ENCODE results near the gene DHRS13.

DHRS13 gene

GRCh38 chr17:28889996-28890395 is 12.9 kb downstream of the DHRS13 start:
- H3K9me3 ChIP-seq (ENCODE audit: insufficient read depth, low read depth, low read length): peaks cover 2% of the 10 kb centered on the region
- H2BK120ac ChIP-seq (ENCODE audit: insufficient read depth, low read length, poor library complexity): no peak overlapping the region
- H3K23ac ChIP-seq (ENCODE audit: low read length): no peak overlapping the region
- no peak overlapping the region for H2AFZ ChIP-seq (ENCODE audit: insufficient read depth, low read length, poor library complexity)
- H3K14ac ChIP-seq (ENCODE audit: low read length): no peak overlapping the region
- no peak overlapping the region for H3K27ac ChIP-seq (ENCODE audit: low read depth, low read length)
- no peaks in the 10 kb centered on the region for H3K4me1 ChIP-seq (ENCODE audit: control insufficient read depth in 1 of 2, insufficient read depth in 2 of 2, low read length in 2 of 2)
- H4K8ac ChIP-seq (ENCODE audit: low read depth, low read length): no peak overlapping the region
- H2BK5ac ChIP-seq (ENCODE audit: low read depth, low read length, poor library complexity): no peak overlapping the region
- H2BK12ac ChIP-seq (ENCODE audit: low read length): no peak overlapping the region
- H3K27me3 ChIP-seq (ENCODE audit: insufficient read depth, low read length): no peaks in the 10 kb centered on the region
- no peak overlapping the region for H3K4me3 ChIP-seq (ENCODE audit: low read depth, low read length)
- no peaks in the 10 kb centered on the region for H3K79me1 ChIP-seq (ENCODE audit: low read length)
- H4K12ac ChIP-seq (ENCODE audit: low read depth, low read length): no peak overlapping the region
- H4K91ac ChIP-seq (ENCODE audit: low read depth, low read length): no peak overlapping the region
- H3K79me2 ChIP-seq (ENCODE audit: control insufficient read depth, insufficient read depth, low read length, poor library complexity): no peaks in the 10 kb centered on the region
- H3K18ac ChIP-seq (ENCODE audit: low read length): no peak overlapping the region
- no peak overlapping the region for H3K4ac ChIP-seq (ENCODE audit: low read depth, low read length)
- peaks cover 7 to 15% of the 10 kb centered on the region in 2 experiments for H3K36me3 ChIP-seq (ENCODE audit: control insufficient read depth in 1 of 2, insufficient read depth in 2 of 2, low read length in 2 of 2)
- H3K4me2 ChIP-seq (ENCODE audit: low read length): no peak overlapping the region
- no peak overlapping the region for H3K9ac ChIP-seq (ENCODE audit: low read length)
- no peak overlapping the region for H2AK5ac ChIP-seq (ENCODE audit: low read length)
- DNase-seq: no peak
- no CpG with 5 or more reads among the region's 5 CpGs for WGBS (ENCODE audit: extremely low coverage, insufficient coverage, insufficient read length)

- Histone ChIP-seq H2BK120ac (ENCODE audit: insufficient read depth, low read length, poor library complexity) (no peak overlapping the region), H3K4me2 (ENCODE audit: low read length) (no peak overlapping the region), H3K18ac (ENCODE audit: low read length) (no peak overlapping the region), H4K8ac (ENCODE audit: low read depth, low read length) (no peak overlapping the region), H3K27ac (ENCODE audit: low read depth, low read length) (no peak overlapping the region), H3K9me3 (ENCODE audit: insufficient read depth, low read depth, low read length) (peaks cover 5% of the 10 kb centered on the region), H3K4me3 (ENCODE audit: low read depth, low read length) (no peak overlapping the region), H2AK5ac (ENCODE audit: low read length) (no peak overlapping the region), H3K14ac (ENCODE audit: low read length) (no peak overlapping the region), H4K91ac (ENCODE audit: low read depth, low read length) (no peak overlapping the region), H3K4ac (ENCODE audit: low read depth, low read length) (no peak overlapping the region), H3K4me1 (ENCODE audit: control insufficient read depth in 1 of 2, insufficient read depth in 2 of 2, low read length in 2 of 2) (no peaks in the 10 kb centered on the region), H2BK12ac (ENCODE audit: low read length) (no peak overlapping the region), H3K9ac (ENCODE audit: low read length) (no peak overlapping the region), H3K36me3 (ENCODE audit: control insufficient read depth in 1 of 2, insufficient read depth in 2 of 2, low read length in 2 of 2) (peaks cover 10 to 25% of the 10 kb centered on the region in 2 experiments), H4K12ac (ENCODE audit: low read depth, low read length) (no peak overlapping the region), H3K79me2 (ENCODE audit: control insufficient read depth, insufficient read depth, low read length, poor library complexity) (no peaks in the 10 kb centered on the region), H3K27me3 (ENCODE audit: insufficient read depth, low read length) (no peaks in the 10 kb centered on the region), H3K23ac (ENCODE audit: low read length) (no peak overlapping the region), H2BK5ac (ENCODE audit: low read depth, low read length, poor library complexity) (no peak overlapping the region), H2AFZ (ENCODE audit: insufficient read depth, low read length, poor library complexity) (no peak overlapping the region), H3K79me1 (ENCODE audit: low read length) (no peaks in the 10 kb centered on the region)
- no CpG with 5 or more reads among the region's 7 CpGs for WGBS (ENCODE audit: extremely low coverage, insufficient coverage, insufficient read length)
- no peak for DNase-seq
Observed at GRCh38 chr17:28888832-28889231, 14.0 kb downstream of the DHRS13 start.

GRCh38 chr17:28887871-28888471 is 14.9 kb downstream of the DHRS13 start:
- Histone ChIP-seq H3K27me3 (ENCODE audit: insufficient read depth, low read length) (no peaks in the 10 kb centered on the region), H3K18ac (ENCODE audit: low read length) (no peak overlapping the region), H2BK5ac (ENCODE audit: low read depth, low read length, poor library complexity) (no peak overlapping the region), H3K79me1 (ENCODE audit: low read length) (no peaks in the 10 kb centered on the region), H3K4me3 (ENCODE audit: low read depth, low read length) (no peak overlapping the region), H3K9me3 (ENCODE audit: insufficient read depth, low read depth, low read length) (peaks cover 5% of the 10 kb centered on the region), H3K23ac (ENCODE audit: low read length) (no peak overlapping the region), H4K12ac (ENCODE audit: low read depth, low read length) (no peak overlapping the region), H2BK120ac (ENCODE audit: insufficient read depth, low read length, poor library complexity) (no peak overlapping the region), H2AK5ac (ENCODE audit: low read length) (no peak overlapping the region), H2BK12ac (ENCODE audit: low read length) (no peak overlapping the region), H3K79me2 (ENCODE audit: control insufficient read depth, insufficient read depth, low read length, poor library complexity) (no peaks in the 10 kb centered on the region), H3K27ac (ENCODE audit: low read depth, low read length) (no peak overlapping the region), H3K9ac (ENCODE audit: low read length) (no peak overlapping the region), H4K91ac (ENCODE audit: low read depth, low read length) (no peak overlapping the region), H3K4me1 (ENCODE audit: control insufficient read depth in 1 of 2, insufficient read depth in 2 of 2, low read length in 2 of 2) (no peaks in the 10 kb centered on the region), H4K8ac (ENCODE audit: low read depth, low read length) (no peak overlapping the region), H3K4ac (ENCODE audit: low read depth, low read length) (no peak overlapping the region), H2AFZ (ENCODE audit: insufficient read depth, low read length, poor library complexity) (no peak overlapping the region), H3K4me2 (ENCODE audit: low read length) (no peak overlapping the region), H3K14ac (ENCODE audit: low read length) (no peak overlapping the region), H3K36me3 (ENCODE audit: control insufficient read depth in 1 of 2, insufficient read depth in 2 of 2, low read length in 2 of 2) (peaks cover 12 to 30% of the 10 kb centered on the region in 2 experiments)
- WGBS (ENCODE audit: extremely low coverage, insufficient coverage, insufficient read length): no CpG with 5 or more reads among the region's 12 CpGs
- no peak for DNase-seq

GRCh38 chr17:28885951-28886350 is 16.9 kb downstream of the DHRS13 start:
- Histone ChIP-seq H3K79me2 (ENCODE audit: control insufficient read depth, insufficient read depth, low read length, poor library complexity) (no peaks in the 10 kb centered on the region), H3K4me1 (ENCODE audit: control insufficient read depth in 1 of 2, insufficient read depth in 2 of 2, low read length in 2 of 2) (no peaks in the 10 kb centered on the region), H4K8ac (ENCODE audit: low read depth, low read length) (no peak overlapping the region), H2BK5ac (ENCODE audit: low read depth, low read length, poor library complexity) (no peak overlapping the region), H3K79me1 (ENCODE audit: low read length) (no peaks in the 10 kb centered on the region), H3K27me3 (ENCODE audit: insufficient read depth, low read length) (no peaks in the 10 kb centered on the region), H3K4me2 (ENCODE audit: low read length) (no peak overlapping the region), H3K9ac (ENCODE audit: low read length) (no peak overlapping the region), H3K4ac (ENCODE audit: low read depth, low read length) (no peak overlapping the region), H4K91ac (ENCODE audit: low read depth, low read length) (no peak overlapping the region), H3K27ac (ENCODE audit: low read depth, low read length) (no peak overlapping the region), H2AFZ (ENCODE audit: insufficient read depth, low read length, poor library complexity) (no peak overlapping the region), H3K14ac (ENCODE audit: low read length) (no peak overlapping the region), H3K36me3 (ENCODE audit: control insufficient read depth in 1 of 2, insufficient read depth in 2 of 2, low read length in 2 of 2) (peaks cover 30 to 44% of the 10 kb centered on the region in 2 experiments), H4K12ac (ENCODE audit: low read depth, low read length) (no peak overlapping the region), H3K23ac (ENCODE audit: low read length) (no peak overlapping the region), H3K4me3 (ENCODE audit: low read depth, low read length) (no peak overlapping the region), H2BK120ac (ENCODE audit: insufficient read depth, low read length, poor library complexity) (no peak overlapping the region), H2AK5ac (ENCODE audit: low read length) (no peak overlapping the region), H3K9me3 (ENCODE audit: insufficient read depth, low read depth, low read length) (peaks cover 5% of the 10 kb centered on the region), H3K18ac (ENCODE audit: low read length) (no peak overlapping the region), H2BK12ac (ENCODE audit: low read length) (no peak overlapping the region)
- DNase-seq: no peak
- WGBS (ENCODE audit: extremely low coverage, insufficient coverage, insufficient read length): no CpG with 5 or more reads among the region's 10 CpGs
